ENCODE results near the gene SEMA6B. TPM values are rescaled to one million over a fixed set of nuclear protein-coding genes. Genes with fewer than 3 reads are reported as not detected.
"Not testable (repeated sequence)": the region's sequence is repeated elsewhere in the genome, so short reads cannot be mapped to it uniquely, and the experiment has no call there.

Gene SEMA6B
- total RNA-seq, 1 donor from 2014 or later, result not detected

- no peak for DNase-seq (ENCODE audit: low read depth)
- no peak overlapping the region for H3K4me3 ChIP-seq (ENCODE audit: low read depth, low read length)
- no peak for TF ChIP-seq CTCF (conservative IDR thresholded peaks at IDR 0.05; ENCODE audit: low read depth, low read length)
These were observed 15.4 kb downstream of the SEMA6B start for GRCh38 chr19:4543842-4544647.

GRCh38 chr19:4542896-4543841 lies 16.3 kb downstream of the SEMA6B start:
- no peak for DNase-seq (ENCODE audit: low read depth)
- TF ChIP-seq CTCF (conservative IDR thresholded peaks at IDR 0.05; ENCODE audit: low read depth, low read length), result no peak
- H3K4me3 ChIP-seq (ENCODE audit: low read depth, low read length), result no peak overlapping the region

GRCh38 chr19:4541806-4542145 lies 17.7 kb downstream of the SEMA6B start:
- not testable (repeated sequence) for DNase-seq (ENCODE audit: low read depth); H3K4me3 ChIP-seq (ENCODE audit: low read depth, low read length)

- no peak for DNase-seq (ENCODE audit: low read depth)
- no peak for TF ChIP-seq CTCF (conservative IDR thresholded peaks at IDR 0.05; ENCODE audit: low read depth, low read length)
- no peak overlapping the region for H3K4me3 ChIP-seq (ENCODE audit: low read depth, low read length)
These were observed 18.2 kb downstream of the SEMA6B start for GRCh38 chr19:4541114-4541805.

GRCh38 chr19:4539693-4540581 lies 19.5 kb downstream of the SEMA6B start, which contains the start of gene LRG1:
TSS of gene LRG1 (minus strand) at chr19:4540036. CDS start at chr19:4540013, 23 bp downstream.
- no peak for DNase-seq (ENCODE audit: low read depth)
- no peak for TF ChIP-seq CTCF (conservative IDR thresholded peaks at IDR 0.05; ENCODE audit: low read depth, low read length)
- no peak within 1 kb of the TSS for H3K4me3 ChIP-seq (ENCODE audit: low read depth, low read length)

GRCh38 chr19:4539169-4539692 lies 20.3 kb downstream of the SEMA6B start:
- H3K4me3 ChIP-seq (ENCODE audit: low read depth, low read length), result no peak overlapping the region
- TF ChIP-seq CTCF (conservative IDR thresholded peaks at IDR 0.05; ENCODE audit: low read depth, low read length), result no peak
- no peak for DNase-seq (ENCODE audit: low read depth)
